OCI-M2 (cell line): ENCODE measurements around the gene MTRF1.
"Not testable (repeated sequence)": the region's sequence is repeated elsewhere in the genome, so short reads cannot be mapped to it uniquely, and the experiment has no call there.

Experiments
- DNase-seq: peaks from one replicate; lab custom pipeline; 2025; ENCODE audit not compliant: unreplicated experiment; lab: John Stamatoyannopoulos, UW

MTRF1 gene

DNA sequence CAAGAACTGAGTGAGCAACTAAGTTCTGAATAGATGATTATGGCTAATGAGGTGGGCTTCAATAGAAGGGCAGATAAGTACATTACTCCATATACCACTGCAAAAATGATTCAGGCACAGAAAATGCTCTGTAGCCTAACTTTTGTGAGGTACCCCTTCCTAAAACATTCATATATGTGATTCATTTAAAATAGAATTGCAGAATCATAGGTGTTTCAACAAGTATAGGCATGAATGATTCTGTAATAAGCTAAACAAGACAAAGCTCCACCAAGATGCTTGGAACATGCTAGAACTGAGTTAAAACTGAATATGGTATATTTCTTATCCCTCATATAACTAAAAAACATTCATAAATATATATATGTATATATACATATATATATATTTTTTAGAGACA, 81.1 kb downstream of the MTRF1 start:
- DNase-seq = no peak

DNA sequence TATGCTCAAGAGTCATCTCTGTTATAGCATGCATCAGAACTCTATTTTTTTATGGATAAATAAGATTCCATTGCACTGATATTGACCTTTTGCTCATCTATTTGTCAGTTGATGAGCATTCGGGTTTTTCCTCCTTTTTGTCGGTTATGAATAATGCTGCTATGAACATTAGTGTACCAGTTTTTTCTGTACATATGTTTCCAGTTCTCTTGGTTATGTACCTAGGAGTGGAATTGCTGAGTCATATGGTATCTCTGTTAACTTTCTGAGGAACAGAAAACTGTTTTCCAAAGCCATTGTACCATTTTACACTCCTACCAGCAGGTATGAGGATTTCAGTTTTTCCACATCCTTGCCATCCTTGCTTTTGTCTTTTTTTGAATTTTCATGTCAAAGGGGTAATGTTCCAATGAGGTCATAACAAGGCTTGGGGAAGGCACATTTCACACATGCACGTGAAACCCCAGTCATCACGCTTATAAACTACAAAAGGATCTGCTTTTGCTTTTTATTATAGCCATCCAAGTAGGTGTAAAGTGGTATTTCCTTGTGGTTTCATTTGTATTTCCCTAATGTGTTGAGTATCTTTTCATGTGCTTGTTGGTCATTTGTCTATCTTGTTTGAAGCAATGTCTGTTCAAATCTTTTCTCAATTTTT, 83.7 kb downstream of the MTRF1 start:
- DNase-seq = no peak

DNA sequence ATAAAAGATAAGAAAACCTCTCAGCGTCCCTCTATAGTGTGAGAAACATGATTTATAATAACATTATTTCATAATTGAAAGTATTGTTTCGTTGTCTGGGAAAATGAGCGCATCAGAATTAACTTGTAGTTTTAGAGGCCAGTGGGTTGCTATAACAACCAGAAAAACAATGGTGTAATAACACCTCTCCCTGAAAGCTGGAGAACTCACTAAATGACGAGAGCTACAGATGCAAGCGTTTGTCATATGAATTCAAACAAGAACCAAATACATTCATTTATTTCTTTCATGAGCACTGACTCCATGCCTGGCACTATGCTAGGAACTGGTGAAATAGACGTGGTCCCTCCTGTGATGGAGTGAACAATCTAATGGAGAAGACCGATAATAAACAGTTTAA, 85.3 kb downstream of the MTRF1 start:
- no peak for DNase-seq

DNA sequence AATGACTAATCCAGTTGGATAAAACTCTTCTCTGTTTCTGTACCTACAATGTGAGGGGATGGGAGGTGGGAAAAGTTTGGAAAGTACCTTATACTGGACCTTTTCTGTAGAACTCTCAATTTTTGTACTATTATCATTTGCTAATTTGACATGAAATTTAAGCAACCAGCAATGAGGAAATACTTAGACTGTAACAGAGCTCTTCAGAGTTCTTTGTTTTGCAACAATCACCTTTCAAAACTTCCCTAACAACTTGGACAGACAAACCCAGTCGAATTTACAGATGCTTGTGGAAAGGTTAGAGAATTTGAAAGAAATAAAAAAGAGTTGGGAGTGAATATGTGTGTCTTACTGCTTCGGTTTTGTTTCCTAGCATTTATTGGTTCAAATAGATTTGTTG, 85.8 kb downstream of the MTRF1 start:
- DNase-seq = no peak

DNA sequence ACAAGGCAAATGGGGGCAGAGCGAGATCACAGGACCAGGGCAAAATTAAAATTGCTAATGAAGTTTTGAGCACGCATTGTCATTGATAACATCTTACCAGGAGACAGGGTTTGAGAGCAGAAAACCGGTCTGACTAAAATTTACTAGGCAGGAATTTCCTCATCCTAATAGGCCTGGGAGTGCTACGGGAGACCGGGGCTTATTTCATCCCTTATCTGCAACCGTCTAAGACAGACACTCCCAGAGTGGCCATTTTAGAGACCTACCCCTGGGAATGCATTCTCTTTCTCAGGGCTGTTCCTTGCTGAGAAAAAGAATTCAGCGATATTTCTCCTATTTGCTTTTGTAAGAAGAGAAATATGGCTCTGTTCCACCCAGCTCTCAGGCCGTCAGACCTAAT, 87.8 kb downstream of the MTRF1 start:
- not testable (repeated sequence) for DNase-seq
